HG03159 (cell line): ENCODE data around the gene DDAH1.

Experiments
- ATAC-seq: cut with Tn5 transposase; IDR thresholded peaks from one replicate; pipeline ENCODE4 v1.9.1; 2021; ENCODE audit warnings: mild to moderate bottlenecking, moderate library complexity; ENCODE audit not compliant: unreplicated experiment

The DDAH1 gene

DNA sequence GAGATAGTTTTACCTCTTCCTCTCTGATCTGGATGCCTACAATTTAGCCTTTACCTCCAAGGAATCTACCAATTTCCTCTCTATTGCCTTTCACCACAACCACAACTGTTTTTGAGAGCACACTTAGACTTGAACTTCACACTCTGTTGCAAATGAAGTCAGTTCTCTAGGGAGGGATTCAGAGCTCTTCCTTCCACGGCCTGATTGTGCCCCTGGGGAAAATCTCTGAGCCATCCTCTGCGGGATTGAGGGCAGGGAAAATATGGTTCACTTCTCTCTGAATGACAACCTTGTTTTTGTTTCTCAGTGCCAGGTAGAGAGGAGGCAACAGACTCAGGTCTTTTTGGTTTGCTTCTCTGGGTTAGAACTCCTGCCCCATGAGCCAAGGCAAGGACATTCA lies 153.1 kb downstream of the DDAH1 start:
- no peak for ATAC-seq

DNA sequence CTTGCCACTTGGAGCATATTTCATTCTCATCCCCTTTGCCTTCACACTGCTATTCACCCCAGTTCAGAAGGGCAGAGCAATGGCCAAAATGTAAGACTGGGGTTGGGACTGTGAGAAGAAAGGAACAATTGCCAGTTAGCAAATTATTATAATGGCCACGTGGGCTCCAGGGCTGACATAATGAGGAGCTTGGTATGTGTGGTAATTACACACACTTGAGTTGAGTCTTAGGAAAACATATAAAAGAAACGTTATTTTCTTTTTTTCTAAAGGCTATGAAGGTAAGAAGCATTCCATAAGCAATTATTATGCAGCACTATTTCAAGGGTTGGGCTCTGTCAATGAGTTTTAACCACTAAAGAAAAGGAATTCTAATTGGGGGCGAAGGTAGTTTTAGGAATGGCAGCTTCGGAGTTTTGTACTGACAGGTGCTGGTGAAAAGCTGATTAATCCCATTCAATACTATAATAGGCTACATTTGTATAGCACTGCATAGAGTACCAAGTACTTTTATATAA lies 156.1 kb downstream of the DDAH1 start:
- ATAC-seq = no peak

DNA sequence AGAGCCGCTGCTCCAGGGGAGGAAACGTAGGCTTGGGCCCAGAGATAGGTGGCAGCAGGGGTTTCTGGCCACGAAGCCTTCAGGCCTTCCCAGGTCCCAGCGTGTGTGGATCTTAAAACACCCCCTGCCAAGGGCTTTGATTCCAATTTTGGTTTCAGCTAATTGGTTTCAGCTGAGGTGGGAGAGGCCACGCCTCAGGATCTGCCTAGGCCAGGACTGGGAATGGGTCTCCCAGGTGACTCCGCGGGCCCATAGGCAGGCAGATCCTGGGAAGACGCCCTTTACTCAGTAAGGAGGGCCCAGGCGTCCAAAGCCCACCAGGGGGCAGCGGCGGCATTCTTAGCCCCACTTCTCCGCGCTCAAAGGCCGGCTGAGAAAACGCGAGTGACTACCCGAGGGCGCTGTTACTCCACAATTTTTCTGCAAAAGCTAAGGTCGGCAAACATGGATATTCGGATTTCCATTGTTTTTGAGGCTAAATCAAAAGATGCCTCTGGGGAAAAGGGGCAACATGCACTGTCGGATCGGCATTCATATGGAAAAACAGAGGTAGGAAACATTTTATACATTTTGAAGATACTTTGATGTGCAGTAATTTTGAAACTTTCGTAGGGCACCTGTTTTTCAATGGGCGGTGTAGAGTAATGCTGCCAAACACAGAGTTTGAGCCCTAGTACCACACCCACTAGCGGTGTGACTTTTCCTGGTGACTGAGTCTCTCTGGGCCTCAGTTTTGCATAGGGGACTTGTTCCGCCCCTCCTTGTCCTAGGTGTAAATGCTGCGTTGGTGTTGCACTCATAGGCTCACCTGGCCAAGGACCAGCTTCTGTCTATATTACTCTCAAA lies 156.7 kb downstream of the DDAH1 start:
- peak; percentile 87 for ATAC-seq

DNA sequence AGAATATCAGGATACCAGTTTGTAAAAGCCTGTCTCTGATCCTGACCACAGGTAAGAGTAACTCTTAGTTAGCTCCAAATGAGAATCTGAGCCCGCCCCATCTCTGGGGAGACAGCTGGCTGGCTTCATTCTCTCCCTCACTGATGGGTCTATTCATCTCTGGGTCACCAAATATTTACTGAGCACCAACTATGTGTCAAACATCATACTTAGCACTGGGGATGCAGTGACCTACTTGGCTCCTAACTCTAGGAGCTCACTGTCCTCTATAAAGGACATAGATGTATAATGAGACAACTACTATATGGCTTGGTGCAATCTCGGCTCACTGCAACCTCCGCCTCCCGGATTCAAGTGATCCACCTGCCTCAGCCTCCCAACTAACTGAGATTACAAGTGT lies 158.7 kb downstream of the DDAH1 start:
- no peak for ATAC-seq

DNA sequence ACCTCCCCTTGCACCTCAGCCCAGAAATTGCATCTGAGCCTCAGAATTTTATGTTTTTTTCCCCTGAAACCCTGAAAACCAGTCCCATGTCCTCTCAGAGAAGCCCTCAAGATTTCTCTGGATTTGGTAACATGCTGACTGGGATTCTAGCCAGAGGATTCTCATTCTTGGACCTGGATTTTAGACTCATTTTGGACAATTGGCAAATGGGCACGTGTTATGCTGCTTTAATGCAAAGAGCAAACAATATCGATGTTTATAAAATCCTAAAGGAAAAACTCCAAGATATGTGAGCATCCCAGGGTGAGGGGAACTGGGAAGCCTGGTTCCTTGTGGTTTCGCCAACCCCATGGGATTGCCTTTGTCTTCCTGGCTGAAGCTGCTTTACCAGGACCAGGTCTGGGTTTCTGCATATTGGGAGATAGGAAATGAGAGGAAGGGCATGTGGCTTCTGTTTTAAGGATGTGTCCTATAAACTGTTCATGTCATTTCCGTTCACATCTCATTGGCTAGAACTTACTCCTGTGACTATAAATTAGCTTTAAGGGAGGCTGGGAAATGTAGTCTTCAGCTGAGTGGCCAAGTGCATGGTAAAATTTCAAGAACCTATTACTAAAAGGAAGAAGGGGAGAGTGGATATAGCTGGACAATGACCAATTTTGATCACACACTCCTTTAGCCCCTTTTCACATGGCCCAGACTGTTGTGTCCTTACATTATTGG lies 161.4 kb downstream of the DDAH1 start:
- no peak for ATAC-seq

DNA sequence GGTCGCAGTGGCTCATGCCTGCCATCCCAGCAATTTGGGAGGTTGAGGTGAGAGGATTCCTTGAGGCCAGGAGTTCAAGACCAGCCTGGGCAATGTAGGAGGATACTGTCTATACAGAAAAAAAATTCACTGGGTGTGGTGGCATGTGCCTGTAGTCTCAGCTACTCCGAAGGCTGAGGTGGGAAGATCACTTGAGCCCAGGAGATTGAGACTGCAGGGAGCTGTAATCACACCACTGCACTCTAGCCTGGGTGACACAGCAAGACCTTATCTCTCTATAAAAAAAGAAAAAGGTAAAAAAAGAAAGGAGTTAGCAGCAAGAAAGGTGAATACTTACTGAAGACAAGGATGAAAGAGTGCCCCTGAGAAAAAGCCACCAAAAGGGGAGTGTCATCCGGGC lies 164.8 kb downstream of the DDAH1 start:
- no peak for ATAC-seq

DNA sequence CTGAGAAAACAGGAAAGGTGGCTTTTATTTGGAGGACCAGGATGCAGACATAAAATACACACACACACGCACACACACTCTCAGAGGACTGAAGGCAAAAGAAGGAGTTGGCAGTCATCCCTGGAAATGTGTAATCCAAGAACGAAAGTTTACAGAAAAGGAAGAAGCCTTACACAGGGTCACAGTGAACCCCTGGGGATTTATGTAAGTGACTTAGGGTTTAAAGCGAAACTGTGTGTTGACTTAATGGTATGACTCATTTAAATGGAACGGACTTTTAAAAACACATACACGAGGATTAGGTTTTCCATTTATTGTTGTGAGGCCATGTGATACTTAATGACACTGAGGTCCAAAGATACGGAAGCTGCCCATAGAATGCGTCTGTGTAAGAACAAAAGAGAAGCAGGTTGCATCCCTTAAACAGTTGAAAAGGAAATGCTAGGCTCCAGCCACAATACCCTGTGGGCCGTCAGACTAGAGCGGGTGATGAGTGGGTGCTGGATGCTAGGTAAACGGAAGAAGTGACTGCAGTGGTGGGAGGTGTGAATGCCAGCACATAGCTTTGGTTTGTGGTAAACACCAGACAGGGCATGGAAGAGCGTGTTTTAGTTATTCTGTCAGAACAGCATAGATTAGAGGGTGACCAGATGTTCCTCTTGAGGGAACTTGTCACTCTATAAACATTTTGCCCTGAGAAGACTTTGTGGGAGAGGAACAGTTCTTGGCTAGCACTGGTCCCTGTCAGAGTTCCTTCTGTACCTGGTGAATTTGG lies 166.9 kb downstream of the DDAH1 start:
- peak; percentile 92 for ATAC-seq

DNA sequence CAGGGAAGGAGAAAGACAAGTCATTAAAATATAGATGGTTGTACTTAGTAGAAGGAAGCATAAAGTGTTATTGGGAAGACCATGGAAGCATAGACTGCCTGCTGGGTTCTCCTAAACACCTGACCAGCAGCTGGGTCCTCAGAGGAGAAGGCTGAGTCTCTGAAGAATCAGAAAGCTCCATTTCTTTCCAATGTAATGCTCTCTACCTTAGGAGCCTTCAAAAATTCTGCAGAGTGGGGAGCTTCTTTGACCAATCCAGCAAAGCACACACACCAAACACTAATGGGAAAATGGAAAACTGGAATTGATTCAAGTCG lies 167.5 kb downstream of the DDAH1 start:
- no peak for ATAC-seq

DNA sequence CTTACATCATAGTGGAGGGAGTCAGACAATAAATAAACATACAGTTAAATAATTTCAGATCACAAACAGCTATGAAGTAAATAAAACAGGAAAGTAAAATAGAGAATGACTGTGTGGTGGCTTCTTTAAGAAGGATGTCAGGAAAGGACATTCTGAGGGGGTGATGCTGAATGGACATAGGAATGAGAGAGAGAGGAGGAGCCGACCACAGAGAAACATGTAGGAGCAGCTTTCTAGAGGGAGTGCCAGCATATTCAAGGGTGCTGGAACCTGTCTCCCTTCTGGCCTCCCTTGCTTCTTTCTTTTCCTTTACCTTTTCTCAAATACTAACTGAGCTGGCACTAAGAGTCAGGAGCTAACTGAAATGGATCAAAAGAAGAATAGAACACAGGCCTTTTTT lies 168.0 kb downstream of the DDAH1 start:
- no peak for ATAC-seq

DNA sequence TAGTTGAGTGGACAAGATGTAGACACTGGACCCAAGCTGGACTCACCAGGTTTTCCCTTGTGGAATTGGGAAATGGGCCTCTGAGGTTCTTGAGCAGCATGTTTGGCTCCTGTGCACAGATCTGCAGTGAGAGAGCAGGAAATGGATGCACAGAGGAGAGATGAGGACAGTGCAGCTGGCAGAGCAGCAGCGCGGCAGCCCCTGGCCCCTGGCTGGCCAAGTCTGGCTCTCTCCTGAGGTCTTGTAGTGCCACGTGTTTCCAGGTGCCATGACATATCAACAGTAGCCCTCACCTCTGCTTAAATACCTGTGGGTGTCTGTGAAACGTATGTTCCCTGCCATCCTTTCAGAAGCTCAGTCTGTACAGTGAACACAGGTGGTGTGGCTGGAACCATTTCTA lies 169.3 kb downstream of the DDAH1 start:
- ATAC-seq = no peak

DNA sequence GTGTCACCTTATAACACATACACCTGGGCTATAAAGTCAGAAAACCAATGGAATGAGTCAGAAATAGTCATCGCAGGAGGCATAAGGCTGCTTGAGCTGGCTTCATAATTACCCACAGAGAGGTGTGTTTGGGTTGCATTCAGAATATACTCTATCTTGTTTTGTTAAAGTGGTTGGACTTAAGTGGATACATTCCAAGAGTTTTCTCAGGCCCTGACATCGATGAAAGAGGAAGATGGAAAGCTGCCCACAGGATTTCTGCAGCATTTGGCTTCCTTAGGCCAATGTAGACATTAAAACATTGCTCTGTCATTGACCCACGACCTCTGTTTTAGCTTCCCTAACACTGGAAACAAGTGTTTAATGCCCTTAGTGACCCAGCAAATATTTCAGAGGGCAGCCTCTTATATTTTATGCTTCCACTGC lies 169.9 kb downstream of the DDAH1 start:
- ATAC-seq = no peak

DNA sequence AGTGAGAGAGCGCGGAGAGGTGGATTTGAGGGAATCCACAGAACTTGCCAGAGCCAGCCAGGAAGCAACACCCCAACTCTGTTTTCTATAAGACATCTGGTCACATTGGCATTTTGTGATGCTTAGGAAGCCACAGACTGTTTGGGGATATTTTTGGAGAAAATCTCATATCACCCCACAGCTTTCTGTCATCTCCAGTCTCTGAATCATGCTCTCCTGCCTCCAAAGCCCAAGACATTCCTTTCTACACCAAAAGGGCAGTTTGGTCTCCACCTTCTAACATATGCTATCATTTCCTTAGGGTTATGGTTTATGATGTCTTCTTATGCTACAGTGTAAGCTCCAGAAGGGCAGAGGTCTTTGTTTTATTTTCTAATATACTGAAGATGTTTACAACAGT lies 174.1 kb downstream of the DDAH1 start:
- ATAC-seq = no peak

DNA sequence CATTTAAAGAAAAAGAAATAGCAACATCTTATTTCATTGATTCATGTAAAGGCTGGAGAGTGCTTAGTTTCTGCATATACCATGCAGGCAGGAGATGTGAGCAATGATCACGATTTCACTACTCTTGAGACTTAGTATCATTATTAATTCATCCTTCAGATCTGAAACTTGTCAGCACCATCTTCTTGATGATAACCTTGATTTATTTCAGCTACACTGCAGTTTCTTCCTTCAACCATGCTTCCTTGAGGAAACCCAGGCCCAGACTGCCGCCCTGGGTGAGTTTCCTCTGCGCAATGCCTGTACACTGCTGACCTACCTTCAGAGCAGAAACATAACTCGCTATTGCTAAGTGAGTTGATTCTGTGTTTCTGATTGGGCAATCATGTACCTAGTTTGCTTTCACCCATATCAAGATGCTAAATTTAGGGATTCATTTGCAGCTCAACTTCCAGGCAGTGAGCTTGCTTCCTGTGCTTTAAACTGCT lies 175.1 kb downstream of the DDAH1 start:
- no peak for ATAC-seq

DNA sequence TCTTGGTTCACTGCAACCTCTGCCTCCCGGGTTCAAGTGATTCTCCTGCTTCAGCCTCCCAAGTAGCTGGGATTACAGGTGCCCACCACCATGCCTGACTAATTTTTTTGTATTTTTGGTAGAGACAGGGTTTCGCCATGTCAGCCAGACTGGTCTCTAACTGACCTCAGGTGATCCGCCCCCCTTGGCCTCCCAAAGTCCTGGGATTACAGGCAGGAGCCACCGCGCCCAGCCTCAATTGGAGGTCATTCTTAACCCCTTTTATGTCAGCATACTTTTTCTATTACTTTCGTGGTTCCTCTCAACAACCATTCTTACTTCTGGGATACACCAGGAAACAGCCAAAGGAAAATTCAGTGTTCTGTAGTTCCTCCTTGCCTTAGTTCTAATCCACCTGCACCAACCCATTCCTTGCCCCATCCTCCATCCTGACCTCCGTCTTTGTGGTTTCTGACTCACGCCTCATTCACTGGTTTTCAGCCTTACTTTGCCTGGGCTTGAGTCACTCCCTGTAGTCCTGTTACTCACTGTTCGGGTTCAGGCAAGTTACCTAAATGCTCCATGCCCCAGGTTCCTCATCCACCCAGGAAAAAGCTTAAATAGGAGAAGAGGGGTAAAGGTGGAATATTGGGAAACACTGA lies 175.6 kb downstream of the DDAH1 start:
- no peak for ATAC-seq

DNA sequence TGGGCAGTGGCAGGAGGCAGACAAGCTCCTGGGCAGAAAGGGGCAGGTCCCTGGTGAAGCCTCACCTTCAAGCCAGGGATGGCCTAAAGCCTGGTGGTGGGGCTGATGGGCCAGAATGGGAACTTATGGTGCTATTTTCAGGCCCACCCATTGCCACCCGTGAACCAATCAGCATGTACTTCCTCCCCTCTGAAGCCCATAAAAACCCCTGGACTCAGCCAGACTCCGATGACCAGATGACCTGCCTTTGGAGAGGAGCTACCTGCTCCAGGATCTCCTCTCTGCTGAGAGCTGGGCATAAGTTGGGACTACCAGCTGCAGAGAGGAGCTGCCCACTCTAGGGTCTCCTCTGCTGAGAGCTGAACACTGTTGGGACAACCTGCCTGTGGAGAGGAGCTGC lies 180.8 kb downstream of the DDAH1 start:
- no peak for ATAC-seq

DNA sequence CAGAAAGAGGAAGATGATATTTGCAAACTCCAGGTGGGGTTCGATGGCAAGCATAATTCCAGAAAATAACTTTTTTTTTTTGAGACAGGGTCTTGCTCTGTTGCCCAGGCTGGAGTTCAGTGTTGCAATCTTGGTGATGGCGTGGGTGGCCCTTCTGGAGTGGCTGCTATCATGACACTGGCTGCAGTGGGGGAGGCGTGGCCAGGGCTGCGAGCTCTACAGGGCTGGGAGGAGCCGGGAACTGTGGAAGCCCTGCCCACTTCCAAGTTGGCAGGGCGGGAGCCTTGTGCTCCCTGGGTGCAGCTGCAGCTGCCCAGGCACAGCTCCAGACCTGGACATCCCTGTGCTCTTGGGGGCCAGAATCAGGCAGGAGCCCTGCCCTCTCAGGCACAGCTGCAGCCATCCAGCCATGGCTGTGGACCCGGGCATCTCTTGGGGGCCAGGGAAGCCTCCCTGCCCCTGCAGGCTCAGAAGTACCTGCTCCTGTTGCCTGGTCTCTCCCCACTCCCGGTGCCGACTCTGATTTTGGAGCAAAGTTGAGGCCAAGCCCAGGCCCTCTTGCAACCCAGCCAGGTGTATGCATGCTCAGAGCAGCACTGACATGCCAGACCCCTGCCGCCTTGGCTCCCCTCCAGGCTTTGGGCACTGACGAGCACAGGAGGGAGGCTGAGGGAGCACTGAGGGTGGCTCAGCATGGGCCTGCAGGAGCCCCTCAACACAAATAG lies 181.3 kb downstream of the DDAH1 start:
- no peak for ATAC-seq

DNA sequence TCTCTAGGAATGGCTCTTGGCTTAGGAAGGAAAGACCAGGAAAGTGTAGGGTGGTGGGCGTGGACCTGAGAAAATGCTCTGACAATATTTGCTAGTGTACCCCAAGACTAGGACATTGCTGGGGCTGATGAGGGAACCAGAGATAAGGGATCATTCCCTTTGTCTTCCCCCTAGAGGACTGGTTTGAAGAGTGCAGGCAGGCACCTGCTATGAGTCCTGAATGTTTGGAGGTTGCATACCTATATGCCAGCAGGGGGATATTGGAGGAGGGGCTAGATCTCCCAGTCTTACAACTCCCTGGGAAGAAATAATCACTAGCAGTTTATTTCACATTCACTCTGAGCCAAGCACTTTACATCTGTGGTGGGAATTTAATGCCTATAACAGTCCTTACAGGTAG lies 182.5 kb downstream of the DDAH1 start:
- ATAC-seq = no peak

DNA sequence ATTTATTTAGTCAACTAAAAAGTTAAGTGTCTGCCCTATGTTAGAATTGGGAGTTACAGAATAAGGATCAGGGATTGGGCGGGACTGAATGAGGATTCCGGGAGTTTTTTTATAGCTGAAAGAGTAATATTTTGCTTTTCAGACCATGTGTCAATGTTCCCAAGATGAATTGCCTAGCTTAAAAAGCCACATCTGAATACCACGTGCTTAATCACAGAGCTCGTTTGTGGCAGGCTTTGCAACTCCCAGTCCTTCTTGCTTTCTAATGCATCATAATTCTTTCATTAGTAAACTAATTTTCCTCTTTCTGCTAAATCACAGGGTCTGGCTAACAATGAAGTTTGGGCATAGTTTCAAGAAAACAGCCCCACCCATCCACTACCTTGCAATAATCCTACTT lies 184.3 kb downstream of the DDAH1 start:
- no peak for ATAC-seq

DNA sequence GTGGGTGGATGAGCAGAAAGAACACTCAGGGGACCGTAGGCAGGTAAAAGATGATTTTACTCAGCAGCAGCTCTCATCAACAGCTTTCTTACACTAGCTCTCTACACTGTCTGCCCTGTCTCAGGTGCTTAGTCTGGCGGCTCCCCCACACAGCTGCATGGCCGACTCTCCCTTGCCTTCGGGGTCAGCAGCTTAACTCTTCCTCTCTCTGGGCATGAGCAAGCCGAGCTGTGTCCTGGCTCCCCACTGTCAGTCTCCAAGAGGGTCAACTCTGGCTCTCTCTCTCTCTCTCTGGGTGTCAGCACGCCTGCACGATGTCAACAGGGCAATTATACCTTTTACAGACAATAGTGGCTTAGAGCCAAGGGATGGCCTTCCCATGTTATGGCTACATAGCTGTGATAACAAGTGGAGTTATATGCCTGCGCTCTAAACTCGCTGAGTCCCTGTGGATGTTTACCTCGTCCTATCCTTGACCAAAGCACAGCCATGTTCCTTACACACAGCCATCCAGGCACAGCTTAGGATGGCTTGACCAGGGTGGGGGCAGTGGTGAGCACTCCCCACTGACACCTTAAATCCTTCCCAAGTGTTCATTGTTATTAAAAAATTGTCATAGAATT lies 185.4 kb downstream of the DDAH1 start:
- no peak for ATAC-seq

DNA sequence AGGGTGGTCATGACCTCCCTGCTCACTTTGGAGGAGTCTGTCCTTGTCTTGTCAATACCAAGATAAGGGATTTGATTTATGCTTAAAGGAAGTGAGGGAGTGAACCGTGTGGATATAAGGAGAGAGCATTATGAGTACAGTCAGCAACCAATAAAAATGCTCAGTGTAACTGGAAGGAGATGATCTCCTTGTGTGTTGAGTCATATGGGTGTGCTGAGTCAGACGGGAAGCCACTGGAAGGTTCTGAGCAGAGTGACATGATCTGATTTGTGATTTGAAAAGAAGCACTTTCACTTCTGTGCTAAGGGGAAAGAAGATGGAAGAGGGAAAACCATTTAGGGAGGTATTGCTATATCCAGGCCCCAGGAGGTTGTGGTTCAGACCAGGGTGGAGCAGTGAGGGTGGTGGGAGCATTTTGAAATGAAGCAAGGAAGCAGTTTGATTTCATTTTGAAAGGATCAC lies 186.1 kb downstream of the DDAH1 start:
- peak; percentile 14 for ATAC-seq
